Neural progenitor cell (in vitro differentiated cells): ENCODE results near the gene LRRC15. TPM values are rescaled to one million over a fixed set of nuclear protein-coding genes. Genes with fewer than 3 reads are reported as not detected.

Experiments used
- DNase-seq: peaks from one replicate; pipeline ENCODE4 v3.0.0-alpha.2; 2016; ENCODE audit warnings: low spot score
- H2AFZ ChIP-seq: fragments of 200-600 bp; sonication (generic); replicated peaks from 2 replicates; pipeline ENCODE4 v1.6.1; 2016; ENCODE audit warnings: antibody characterized with exemption
- H3F3A ChIP-seq: fragments of 200-600 bp; sonication (generic); 2 replicates; pipeline ENCODE4 v1.6.1; 2016; ENCODE audit warnings: antibody characterized with exemption, low read depth
- H3K27ac ChIP-seq: fragments of 200-600 bp; sonication (generic); 2 replicates; pipeline ENCODE4 v1.5.1; 2016; ENCODE audit warnings: mild to moderate bottlenecking
- H3K27me3 ChIP-seq: fragments of 200-600 bp; sonication (generic); 2 replicates; pipeline ENCODE4 v1.6.1; 2016; ENCODE audit warnings: mild to moderate bottlenecking, moderate library complexity
- H3K36me3 ChIP-seq: fragments of 200-600 bp; sonication (generic); 2 replicates; pipeline ENCODE4 v1.5.1; 2016
- H3K4me1 ChIP-seq: fragments of 200-600 bp; sonication (generic); 2 replicates; pipeline ENCODE4 v1.6.1; 2016; ENCODE audit warnings: mixed run types
- H3K4me2 ChIP-seq: fragments of 200-600 bp; sonication (generic); 2 replicates; pipeline ENCODE4 v1.6.1; 2016
- H3K4me3 ChIP-seq: fragments of 200-600 bp; sonication (generic); 2 replicates; pipeline ENCODE4 v1.5.1; 2016
- H3K79me2 ChIP-seq: fragments of 200-600 bp; sonication (generic); 2 replicates; pipeline ENCODE4 v1.6.1; 2016; ENCODE audit warnings: low read depth
- H3K9ac ChIP-seq: fragments of 200-600 bp; sonication (generic); 2 replicates; pipeline ENCODE4 v1.6.1; 2016
- H3K9me3 ChIP-seq: fragments of 200-600 bp; sonication (generic); 2 replicates; pipeline ENCODE4 v1.5.1; 2016; ENCODE audit warnings: low read depth
- H4K20me1 ChIP-seq: fragments of 200-600 bp; sonication (generic); 2 replicates; pipeline ENCODE4 v1.6.1; 2016; ENCODE audit warnings: low read depth
- H3K27ac Mint-ChIP-seq: 3 replicates; pipeline ENCODE4 v1.8.0; 2021; ENCODE audit warnings: mixed read lengths
- H3K27me3 Mint-ChIP-seq: 2 replicates; pipeline ENCODE4 v1.8.0; 2022; ENCODE audit warnings: low read depth, mild to moderate bottlenecking, inconsistent platforms, moderate library complexity, mixed read lengths; ENCODE audit not compliant: insufficient read depth
- H3K36me3 Mint-ChIP-seq: 3 replicates; pipeline ENCODE4 v1.8.0; 2021; ENCODE audit warnings: mixed read lengths
- H3K4me1 Mint-ChIP-seq: 3 replicates; pipeline ENCODE4 v1.8.0; 2021; ENCODE audit warnings: mixed read lengths
- H3K4me3 Mint-ChIP-seq: 3 replicates; pipeline ENCODE4 v1.8.0; 2021; ENCODE audit warnings: mild to moderate bottlenecking, moderate library complexity, mixed read lengths
- H3K9me3 Mint-ChIP-seq: 3 replicates; pipeline ENCODE4 v1.8.0; 2020; ENCODE audit warnings: mixed read lengths
- CTCF ChIP-seq: fragments of 200-600 bp; sonication (generic); IDR thresholded peaks from 2 replicates; pipeline ENCODE4 v1.5.1; 2017; ENCODE audit warnings: antibody characterized with exemption, mild to moderate bottlenecking
- EZH2 ChIP-seq: fragments of 200-600 bp; sonication (generic); IDR thresholded peaks from 2 replicates; pipeline ENCODE4 v1.6.1; 2017; ENCODE audit warnings: antibody characterized with exemption, mild to moderate bottlenecking, moderate library complexity
- EZH2phosphoT487 ChIP-seq: fragments of 200-600 bp; sonication (generic); IDR thresholded peaks from 2 replicates; pipeline ENCODE4 v1.6.1; 2017; ENCODE audit warnings: antibody characterized with exemption
- total RNA-seq: library from RNA; depleted of rRNA; stranded (reverse); fragments of >200 nt; gene quantifications from 2 replicates; pipeline ENCODE4 v1.2.3, GENCODE V29; 2015; ENCODE audit warnings: low replicate concordance

Gene LRRC15
- total RNA-seq, 1 donor from 2014 or later = not detected

GRCh38 chr3:194320744-194321243 lies 48.7 kb downstream of the LRRC15 start:
- Mint-ChIP-seq H3K9me3 (peaks cover 17% of the 10 kb centered on the region), H3K4me1 (peaks cover 6% of the 10 kb centered on the region), H3K27ac (no peak overlapping the region), H3K27me3 (peaks cover 9% of the 10 kb centered on the region), H3K4me3 (no peak overlapping the region), H3K36me3 (peaks cover 3% of the 10 kb centered on the region)
- DNase-seq = no peak
- Histone ChIP-seq H3K4me1 (no peaks in the 10 kb centered on the region), H3K27ac (no peak overlapping the region), H3F3A (peaks cover 24% of the 10 kb centered on the region), H3K9ac (no peak overlapping the region), H3K79me2 (no peaks in the 10 kb centered on the region), H3K9me3 (peaks cover 7% of the 10 kb centered on the region), H3K36me3 (no peaks in the 10 kb centered on the region), H3K4me3 (no peak overlapping the region), H4K20me1 (no peaks in the 10 kb centered on the region), H3K4me2 (no peak overlapping the region), H3K27me3 (peaks cover 15% of the 10 kb centered on the region), H2AFZ (no peak overlapping the region)
- TF ChIP-seq EZH2phosphoT487 = no peak
- TF ChIP-seq EZH2 = no peak
- no peak for TF ChIP-seq CTCF

GRCh38 chr3:194320100-194320499 lies 49.4 kb downstream of the LRRC15 start:
- no peak for TF ChIP-seq CTCF
- TF ChIP-seq EZH2phosphoT487 = no peak
- TF ChIP-seq EZH2 = no peak
- Histone ChIP-seq H3K9me3 (peaks cover 7% of the 10 kb centered on the region), H3K36me3 (no peaks in the 10 kb centered on the region), H3K4me1 (peaks cover 3% of the 10 kb centered on the region), H3K27me3 (peaks cover 16% of the 10 kb centered on the region), H4K20me1 (no peaks in the 10 kb centered on the region), H3F3A (peaks cover 21% of the 10 kb centered on the region), H2AFZ (no peak overlapping the region), H3K4me2 (no peak overlapping the region), H3K79me2 (no peaks in the 10 kb centered on the region), H3K9ac (no peak overlapping the region), H3K27ac (no peak overlapping the region), H3K4me3 (no peak overlapping the region)
- H3K27me3 Mint-ChIP-seq = peaks cover 12% of the 10 kb centered on the region
- H3K4me1 Mint-ChIP-seq = peaks cover 9% of the 10 kb centered on the region
- no peak overlapping the region for H3K4me3 Mint-ChIP-seq
- peaks cover 17% of the 10 kb centered on the region for H3K9me3 Mint-ChIP-seq
- H3K36me3 Mint-ChIP-seq = peaks cover 3% of the 10 kb centered on the region
- DNase-seq = no peak
- no peak overlapping the region for H3K27ac Mint-ChIP-seq

DNA sequence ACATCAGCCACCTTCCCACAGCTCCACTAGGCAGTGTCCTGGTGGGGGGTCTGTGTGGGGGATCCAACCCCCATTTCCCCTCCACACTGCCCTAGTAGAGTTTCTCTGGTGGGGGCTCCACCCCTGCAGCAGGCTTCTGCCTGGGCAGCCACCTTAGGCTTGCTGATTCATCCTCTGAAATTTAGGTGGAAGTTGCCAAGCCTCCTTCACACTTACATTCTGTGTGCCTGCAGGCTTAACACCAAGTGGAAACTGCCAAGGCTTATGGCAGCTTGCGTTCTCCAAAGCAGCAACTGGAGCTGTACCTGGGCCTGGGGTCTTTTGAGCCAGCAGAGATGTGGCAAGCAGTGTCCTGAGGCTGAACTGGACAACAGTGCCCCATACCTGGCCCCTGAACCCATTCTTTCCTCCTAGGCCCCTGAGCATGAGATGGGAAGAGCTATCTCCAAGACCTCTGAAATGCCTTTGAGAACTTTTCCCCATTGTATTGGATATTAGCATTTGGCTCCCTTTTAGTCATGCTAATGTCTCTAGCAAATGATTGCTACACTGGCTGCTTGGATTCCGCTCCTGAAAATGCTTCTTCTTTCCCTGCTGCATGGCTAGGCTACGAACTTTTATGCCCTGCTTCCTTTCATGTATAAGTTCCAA lies 50.9 kb downstream of the LRRC15 start:
- peaks cover 7% of the 10 kb centered on the region for H3K9me3 ChIP-seq
- no peaks in the 10 kb centered on the region for H3K36me3 ChIP-seq
- no peak overlapping the region for H3K27ac ChIP-seq
- peaks cover 3% of the 10 kb centered on the region for H3K36me3 Mint-ChIP-seq
- H3K9ac ChIP-seq = no peak overlapping the region
- no peaks in the 10 kb centered on the region for H3K79me2 ChIP-seq
- H3F3A ChIP-seq = peaks cover 19% of the 10 kb centered on the region
- H3K27me3 Mint-ChIP-seq = peaks cover 24% of the 10 kb centered on the region
- TF ChIP-seq EZH2 = no peak
- no peak for TF ChIP-seq CTCF
- no peak for TF ChIP-seq EZH2phosphoT487
- peaks cover 16% of the 10 kb centered on the region for H3K27me3 ChIP-seq
- H3K4me2 ChIP-seq = no peak overlapping the region
- no peak overlapping the region for H3K4me3 Mint-ChIP-seq
- peaks cover 7% of the 10 kb centered on the region for H3K4me1 ChIP-seq
- peaks cover 17% of the 10 kb centered on the region for H3K9me3 Mint-ChIP-seq
- peaks cover 18% of the 10 kb centered on the region for H3K4me1 Mint-ChIP-seq
- no peaks in the 10 kb centered on the region for H4K20me1 ChIP-seq
- H3K27ac Mint-ChIP-seq = no peak overlapping the region
- no peak for DNase-seq
- no peak overlapping the region for H3K4me3 ChIP-seq
- H2AFZ ChIP-seq = no peak overlapping the region
